HG03066 (cell line): ENCODE results near the gene ALDH1A2.

Source experiments
- ATAC-seq: cut with Tn5 transposase; IDR thresholded peaks from one replicate; pipeline ENCODE4 v1.9.1; 2021; ENCODE audit warnings: low read depth; ENCODE audit not compliant: unreplicated experiment

The ALDH1A2 gene

GRCh38 chr15:57911247-57911646 is 154.3 kb downstream of the ALDH1A2 start:
- ATAC-seq = no peak

- ATAC-seq = no peak
Observed at GRCh38 chr15:57910672-57911071, 154.8 kb downstream of the ALDH1A2 start.

GRCh38 chr15:57909388-57909787 is 156.1 kb downstream of the ALDH1A2 start:
- ATAC-seq = no peak

GRCh38 chr15:57903626-57904025 is 161.9 kb downstream of the ALDH1A2 start:
- ATAC-seq = no peak
